GM19351 (cell line): Measurements from ENCODE around the gene ATXN7L1.

Source experiments
- ATAC-seq: cut with Tn5 transposase; IDR thresholded peaks from one replicate; pipeline ENCODE4 v1.9.1; 2021; ENCODE audit warnings: mild to moderate bottlenecking, moderate library complexity; ENCODE audit not compliant: unreplicated experiment

Gene ATXN7L1

DNA sequence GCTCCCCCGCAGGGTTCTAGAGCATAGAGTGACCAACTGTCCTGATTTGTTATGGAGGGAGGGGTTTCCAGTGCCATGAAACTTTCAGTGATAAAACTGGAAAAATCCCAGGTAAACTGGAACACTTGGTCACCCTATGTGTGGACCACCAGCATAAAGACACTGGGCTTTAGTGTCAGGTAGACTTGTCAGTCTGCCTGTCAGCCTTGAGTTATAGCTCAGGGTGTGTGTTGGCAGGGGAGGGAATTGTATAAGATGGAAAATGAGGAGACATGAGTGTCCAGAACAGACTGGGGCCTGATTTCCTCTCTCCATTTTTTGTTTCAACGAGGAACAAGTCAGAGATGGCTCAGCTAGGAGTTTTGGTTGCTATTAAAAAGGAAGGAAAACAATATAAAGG lies 284.9 kb downstream of the ATXN7L1 start:
- ATAC-seq: no peak

DNA sequence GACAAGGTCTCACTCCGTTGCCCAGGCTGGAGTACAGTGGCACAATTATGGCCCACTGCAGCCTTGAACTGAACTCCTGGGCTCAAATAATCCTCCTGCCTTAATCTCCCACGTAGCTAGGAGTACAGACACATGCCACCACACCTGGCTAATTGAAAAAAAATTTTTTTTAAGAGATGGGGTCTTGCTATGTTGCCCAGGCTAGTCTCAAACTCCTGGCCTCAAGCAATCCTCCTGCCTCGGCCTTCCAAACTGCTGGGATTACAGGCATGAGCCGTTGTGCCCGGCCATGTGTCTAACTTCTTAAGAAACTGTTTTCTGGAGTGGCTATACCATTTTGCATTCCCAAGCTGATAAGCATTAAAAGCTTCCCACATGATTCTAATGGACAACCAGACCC lies 285.6 kb downstream of the ATXN7L1 start:
- no peak for ATAC-seq

DNA sequence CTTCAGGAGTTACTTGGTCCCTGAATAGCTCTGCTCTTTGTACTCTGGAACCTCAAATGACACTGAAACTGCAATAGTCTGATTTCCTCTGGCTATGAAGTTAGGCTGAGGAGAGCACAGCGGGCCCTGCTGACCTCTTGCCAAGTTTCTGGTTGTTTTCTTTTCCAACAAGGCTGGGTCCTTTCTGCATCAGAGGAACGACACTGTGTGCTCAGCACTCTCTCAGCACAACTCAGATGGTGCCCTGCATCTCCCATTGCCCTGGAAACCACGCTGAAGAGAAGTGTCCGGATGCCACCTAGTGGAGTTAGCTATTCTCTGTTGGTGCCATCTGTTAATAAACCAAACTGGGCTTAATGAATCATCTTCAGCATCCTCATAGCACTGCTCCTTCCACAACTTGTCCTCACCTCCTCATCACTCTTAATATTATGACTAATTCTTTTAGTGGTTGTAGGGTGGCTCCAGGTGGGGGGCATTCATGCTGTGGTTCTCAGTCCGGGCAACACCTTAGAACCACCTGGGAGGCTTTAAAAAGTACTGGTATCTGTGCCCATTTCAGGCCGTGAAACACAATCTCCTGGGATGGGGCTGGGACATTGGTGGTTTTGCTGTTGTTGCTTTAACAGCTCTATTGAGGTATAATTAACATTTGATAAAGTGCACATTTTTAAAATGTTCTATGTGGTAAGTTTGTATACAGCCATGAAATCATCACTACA lies 286.9 kb downstream of the ATXN7L1 start:
- ATAC-seq: peak; percentile 88

DNA sequence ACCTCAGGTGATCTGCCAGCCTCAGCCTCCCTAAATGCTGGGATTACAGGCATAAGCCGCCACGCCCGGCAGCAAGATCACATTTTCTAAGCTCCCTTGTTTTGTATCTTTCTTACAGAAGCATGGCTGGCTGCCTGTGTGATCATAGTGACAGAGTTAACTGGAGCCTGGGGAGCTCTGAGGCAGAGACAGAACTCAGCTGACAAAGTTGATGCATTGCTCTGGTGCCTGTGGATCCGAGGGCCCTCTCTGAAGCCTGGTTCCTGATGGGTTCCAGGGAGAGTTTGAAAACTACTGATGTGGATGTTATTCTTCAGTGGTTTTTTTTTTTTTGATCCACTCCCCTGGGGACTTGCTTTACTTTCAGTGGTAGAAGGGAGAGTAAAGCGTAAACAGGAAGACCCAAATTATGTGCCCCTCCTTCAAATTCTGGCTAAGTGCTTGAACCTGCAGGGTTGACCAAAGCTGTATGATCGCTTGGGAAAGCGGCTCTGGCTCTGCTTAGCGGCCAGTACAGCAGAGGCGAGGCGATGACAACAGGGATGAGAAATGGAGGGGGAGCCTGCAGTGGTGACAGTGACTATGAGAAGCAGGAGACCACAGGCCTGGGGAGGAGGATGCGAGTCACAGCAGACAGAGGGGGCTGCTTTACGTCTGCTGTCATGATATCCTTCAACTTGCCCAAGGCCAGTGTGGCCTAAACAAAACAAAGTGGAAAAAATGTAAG lies 288.3 kb downstream of the ATXN7L1 start:
- no peak for ATAC-seq

DNA sequence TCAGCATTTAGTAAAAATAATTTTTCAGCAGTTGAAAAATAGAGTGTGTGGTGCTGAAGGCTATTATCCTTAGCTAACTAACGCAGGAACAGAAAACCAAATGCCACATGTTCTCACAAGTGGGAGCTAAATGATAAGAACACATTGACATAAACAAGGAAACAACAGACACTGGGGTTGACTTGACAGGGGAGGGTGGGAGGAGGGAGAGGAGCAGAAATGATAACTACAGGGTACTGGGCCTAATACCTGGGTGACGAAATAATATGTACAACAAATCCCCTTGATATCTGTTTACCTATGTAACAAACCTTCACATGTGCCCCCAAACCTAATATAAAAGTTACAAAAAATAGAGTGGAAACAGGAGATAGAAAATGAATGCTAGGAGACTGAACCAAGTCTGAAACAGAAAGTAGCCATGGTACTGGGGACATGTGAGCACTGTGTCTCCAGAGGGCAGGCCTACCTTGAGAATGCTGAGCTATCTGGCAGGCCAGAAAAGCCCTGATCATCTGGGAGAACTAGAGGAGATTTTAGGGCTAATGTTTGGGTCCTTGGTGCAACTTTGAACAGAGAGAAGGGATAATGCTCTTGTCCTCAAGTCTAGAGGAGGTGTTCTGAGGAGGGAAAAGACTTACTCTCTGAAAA lies 290.4 kb downstream of the ATXN7L1 start:
- no peak for ATAC-seq

DNA sequence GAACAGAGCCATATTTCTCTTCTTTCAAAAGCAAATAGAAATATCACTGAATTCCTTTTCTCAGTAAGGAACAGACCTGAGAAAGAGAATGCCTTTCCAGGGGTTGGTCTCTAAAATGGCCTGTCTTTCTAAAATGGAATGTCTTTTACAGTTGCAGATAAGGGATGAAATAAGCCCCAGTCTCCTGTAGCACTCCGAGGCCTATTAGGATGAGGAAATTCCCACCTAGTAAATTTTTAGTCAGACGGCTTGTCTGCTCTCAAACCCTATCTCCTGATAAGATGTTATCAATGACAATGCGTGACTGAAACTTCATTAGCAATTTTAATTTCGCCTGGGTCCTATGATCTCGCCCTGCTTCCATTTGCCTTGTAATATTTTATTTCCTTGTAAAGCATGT lies 292.2 kb downstream of the ATXN7L1 start:
- no peak for ATAC-seq

DNA sequence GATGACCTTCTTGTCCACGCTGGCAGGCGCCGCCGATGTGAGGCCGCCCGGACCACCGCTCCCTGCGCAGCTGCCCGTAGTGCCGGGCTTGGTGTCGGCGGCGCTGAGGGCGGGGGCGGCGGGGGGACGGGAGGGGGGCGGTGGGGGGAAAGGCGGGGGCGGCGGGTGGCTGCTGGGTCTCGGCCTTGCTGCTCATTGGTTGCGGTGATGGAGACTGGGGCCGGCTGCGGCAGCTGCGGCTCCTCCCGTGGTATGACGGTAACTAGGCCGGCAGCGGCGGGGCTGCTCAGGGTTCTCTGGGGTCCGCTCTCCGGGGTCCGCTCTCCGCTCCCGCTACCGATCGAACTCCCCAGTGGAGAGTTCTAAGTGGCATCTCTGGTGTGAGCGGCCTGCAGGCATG lies 293.3 kb downstream of the ATXN7L1 start:
- no peak for ATAC-seq

DNA sequence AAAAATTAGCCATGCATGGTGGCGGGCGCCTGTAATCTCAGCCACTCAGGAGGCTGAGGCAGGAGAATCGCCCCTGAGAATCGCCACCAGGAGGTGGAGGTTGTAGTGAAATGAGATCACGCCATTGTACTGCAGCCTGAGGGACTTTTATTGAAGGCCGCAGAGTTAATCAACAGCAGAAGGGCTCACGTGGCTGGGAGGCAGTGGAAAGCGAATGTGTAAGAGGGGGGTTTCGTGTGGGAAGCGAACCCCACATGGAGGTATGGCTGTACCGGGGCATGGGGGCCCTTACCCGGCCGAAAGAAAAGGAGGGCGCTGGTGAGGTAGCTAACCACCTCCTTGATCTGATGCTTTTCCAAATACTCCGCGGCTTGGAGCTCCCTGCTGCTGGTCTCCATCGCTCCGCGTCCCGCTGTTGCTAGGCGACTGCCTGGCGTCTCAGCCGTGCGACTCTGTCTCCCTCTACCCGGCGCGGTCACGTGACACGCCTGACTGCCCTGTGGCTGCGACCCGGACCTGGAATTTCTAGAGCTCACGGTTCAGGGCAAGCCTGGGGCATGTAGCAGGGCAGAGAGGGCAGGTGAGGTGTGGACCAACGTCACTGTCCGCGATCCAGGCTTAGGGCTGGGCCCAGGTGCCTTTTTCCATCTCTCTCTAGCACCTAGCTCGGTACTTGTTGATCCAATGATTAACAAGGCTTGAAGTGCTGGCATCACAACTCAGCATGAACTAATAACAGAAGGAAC lies 295.2 kb downstream of the ATXN7L1 start, which contains the start of gene EFCAB10:
TSS of gene EFCAB10 (minus strand) at position 428 of the 746 bp plus-strand sequence. CDS start at position 398, 30 bp downstream.
- peak; percentile 89 for ATAC-seq

DNA sequence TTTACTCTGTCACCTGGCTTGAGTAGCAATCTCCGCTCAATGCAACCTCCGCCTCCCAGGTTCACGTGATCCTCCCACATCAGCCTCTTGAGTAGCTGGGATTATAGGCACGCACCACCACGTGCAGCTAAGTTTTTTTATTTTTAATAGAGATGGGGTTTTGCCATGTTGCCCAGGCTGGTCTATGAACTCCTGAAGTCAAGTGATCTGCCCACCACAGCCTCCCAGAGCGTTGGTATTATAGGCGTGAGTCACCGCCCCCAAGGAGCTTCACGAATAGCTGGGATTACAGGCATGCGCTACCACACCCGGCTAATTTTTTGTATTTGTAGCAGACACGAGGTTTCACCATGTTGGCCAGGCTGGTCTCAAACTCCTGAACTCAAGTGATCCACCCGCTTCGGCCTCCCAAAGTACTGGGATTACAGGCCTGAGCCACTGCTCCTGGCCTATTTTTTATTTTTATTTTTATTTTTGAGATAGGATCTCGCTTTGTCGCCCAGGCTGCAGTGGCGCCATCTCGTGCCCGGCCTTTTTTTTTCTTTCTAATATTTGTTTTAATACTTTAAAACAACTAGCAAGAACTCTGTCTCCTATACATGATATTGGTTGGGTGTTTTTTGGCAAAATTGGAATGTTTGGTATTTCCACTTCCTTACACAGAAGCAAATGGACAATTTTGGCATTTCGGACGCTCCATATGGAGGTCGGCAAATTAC lies 296.2 kb downstream of the ATXN7L1 start:
- ATAC-seq: no peak

DNA sequence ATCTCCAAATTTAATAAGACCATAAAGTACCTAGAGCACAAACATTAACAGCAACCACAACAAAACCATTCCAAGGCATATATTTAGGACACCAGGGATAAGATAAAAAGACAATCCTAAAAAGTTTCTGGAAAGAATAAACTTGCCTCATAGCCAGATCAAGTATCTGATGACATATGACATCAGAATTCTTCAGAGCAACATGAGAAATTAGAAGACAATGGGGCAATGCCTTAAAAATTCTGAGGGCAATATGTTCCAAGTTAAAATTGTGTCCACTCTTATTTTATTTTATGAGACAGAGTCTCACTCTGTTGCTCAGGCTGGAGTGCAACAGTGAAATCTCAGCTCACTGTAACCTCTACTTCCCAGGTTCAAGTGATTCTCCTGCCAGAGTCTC lies 297.9 kb downstream of the ATXN7L1 start:
- no peak for ATAC-seq

DNA sequence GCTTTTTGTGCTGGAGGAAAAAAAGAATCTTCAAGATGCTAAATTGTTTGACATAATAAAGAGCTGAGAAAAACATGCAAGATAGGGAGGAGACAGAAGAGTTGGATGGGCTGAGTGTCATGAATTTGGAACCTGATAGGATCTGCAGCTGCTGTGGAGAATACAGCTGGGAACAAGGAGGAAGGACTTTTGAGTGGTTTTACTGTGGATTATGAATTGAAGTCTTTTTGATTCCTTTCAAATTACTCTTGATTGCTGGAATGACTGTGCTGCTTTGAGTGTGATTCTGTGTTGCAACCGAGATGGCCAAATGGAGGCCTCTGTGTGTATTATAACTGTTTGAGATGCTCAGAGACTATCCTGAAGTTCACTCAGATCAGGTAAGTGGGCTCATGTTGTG lies 299.1 kb downstream of the ATXN7L1 start:
- no peak for ATAC-seq

DNA sequence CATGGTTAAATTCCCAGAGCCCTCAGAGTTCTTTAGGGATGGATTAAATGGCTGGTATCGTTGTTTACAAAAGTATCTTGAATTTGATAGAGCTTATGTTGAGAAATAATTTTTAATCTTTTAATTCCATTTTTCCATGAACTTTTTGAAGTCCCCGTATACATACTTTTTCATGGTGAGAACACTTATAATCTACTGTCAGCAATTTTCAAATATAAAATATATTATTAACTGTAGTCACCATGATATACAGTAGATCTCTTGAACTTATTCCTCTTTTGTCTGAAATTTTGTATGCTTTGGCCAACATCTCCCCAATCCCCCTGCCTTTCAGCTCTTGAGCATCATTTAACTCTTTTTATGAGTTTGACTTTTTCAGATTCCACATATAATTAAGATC lies 304.5 kb downstream of the ATXN7L1 start:
- ATAC-seq: no peak

DNA sequence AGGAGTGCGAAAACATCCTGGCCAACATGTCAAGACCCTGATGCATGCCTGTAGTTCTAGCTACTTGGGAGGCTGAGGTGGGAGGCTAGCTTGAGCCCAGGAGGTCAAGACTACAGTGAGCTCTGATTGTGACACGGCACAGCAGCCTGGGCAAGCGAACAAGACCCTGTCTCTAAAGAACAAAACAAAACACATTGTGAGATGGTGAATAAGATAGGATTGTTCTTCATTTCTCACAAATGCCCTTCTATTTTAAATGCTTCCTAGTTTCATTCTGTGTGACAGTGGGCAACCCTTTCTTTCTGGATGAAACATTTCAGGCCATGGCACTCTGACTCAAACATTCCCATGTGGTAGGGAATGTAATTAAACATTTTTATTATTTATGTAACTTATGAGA lies 308.6 kb downstream of the ATXN7L1 start:
- no peak for ATAC-seq

DNA sequence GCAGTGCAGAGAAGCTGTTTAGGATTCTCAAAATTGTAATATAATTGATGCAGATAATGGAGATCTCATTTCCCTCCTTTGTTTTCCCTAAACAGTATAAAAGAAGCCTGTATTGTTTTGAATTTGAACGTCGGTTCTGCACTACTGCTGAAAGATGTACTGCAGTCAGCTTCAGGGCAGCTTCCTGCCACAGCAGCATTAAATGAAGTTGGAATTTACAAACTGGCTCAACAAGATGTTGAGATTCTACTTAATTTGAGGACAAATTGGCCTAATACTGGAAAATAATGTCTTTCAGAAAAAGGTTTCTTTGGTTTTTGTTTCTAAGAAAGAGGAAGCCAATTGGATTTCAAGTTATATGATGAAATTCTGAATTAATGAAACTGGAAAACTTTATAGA lies 309.4 kb downstream of the ATXN7L1 start:
- no peak for ATAC-seq

DNA sequence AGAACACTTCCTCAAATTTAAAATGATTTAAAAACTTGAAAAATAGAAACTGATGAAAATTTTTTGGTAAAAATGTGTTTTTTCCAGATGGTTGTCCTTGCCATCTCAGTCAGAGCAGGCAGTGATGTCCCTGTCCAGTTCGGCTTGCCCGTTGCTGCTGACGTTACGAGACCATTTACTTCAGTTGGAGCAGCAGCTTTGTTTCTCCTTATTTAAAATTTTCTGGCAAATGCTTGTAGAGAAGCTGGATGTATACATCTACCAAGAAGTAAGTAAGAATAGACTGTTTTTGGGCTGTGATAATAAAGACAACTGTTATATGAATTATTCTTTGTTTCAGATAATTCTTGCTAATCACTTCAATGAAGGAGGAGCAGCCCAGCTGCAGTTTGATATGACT lies 311.2 kb downstream of the ATXN7L1 start:
- no peak for ATAC-seq

DNA sequence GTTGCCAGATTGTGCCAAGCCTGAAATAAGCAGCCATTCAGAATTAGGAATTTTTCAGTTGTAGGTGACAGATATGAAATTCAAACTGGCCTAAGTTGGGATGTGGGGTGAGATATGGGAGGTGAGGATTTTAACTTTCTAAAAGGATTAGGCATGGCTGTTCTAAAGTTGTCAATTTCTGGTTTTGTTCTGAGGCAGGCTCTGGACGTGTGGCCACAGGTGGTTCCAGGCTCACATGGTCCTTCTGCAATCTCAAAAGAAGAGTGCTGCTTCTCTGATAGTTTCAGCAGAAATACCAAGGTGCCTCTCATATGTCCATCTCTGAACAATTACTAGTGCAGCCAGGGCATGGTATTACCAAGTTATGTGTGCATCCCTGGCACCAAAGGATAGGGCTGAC lies 316.5 kb downstream of the ATXN7L1 start:
- no peak for ATAC-seq
